K562 (cell line): ENCODE results near the gene ANAPC4. TPM values are rescaled to one million over a fixed set of nuclear protein-coding genes. Genes with fewer than 3 reads are reported as not detected.

Source experiments
- ZNF140 ChIP-seq: fragments of 250-450 bp; sonication (Bioruptor Pico); IDR thresholded peaks from 2 replicates; pipeline ENCODE4 v1.8.0; 2021; ENCODE audit warnings: moderate library complexity, mild to moderate bottlenecking, inconsistent platforms
- polyA plus RNA-seq, 8 experiments: library from polyadenylated mRNA; depleted of rRNA in 4 of 8; stranded (reverse) in 5 of 8; unstranded in 3 of 8; fragments of >200 nt; fragmentation: Nextera tagmentation in 2 of 8; fragmentation: Illumina TruSeq in 1 of 8; extraction: Ambion mirVana in 2 of 8; extraction: Trizol in 1 of 8; gene quantifications; 2 replicates each; pipeline versions ENCODE4 v1.2.1 to v1.2.3, GENCODE V29; 2011 to 2014; ENCODE audit warnings: inconsistent platforms in 1 of 8, missing spikeins in 1 of 8
- total RNA-seq, 7 experiments: library from RNA; depleted of rRNA in 6 of 7; stranded (reverse); fragments of >200 nt in 6 of 7; fragmentation: Illumina TruSeq in 2 of 7; extraction: Trizol in 2 of 7; gene quantifications; 2 replicates each; pipeline versions ENCODE4 v1.2.1 to v1.2.3, GENCODE V29; 2011 to 2021; ENCODE audit warnings: low replicate concordance in 1 of 7
- TF ChIP-seq, protein P1 (sequence below): fragments of 200-600 bp; sonication (generic); IDR thresholded peaks from one replicate; pipeline ENCODE4 v1.6.1; 2012; ENCODE audit warnings: mild to moderate bottlenecking, low read depth, low read length, inconsistent platforms

Gene ANAPC4
- total and polyA plus RNA-seq, 9 of the 15 experiments (the other 6 are each of a cell fraction or from before 2014, with no cell fraction given) = 23.9 to 47.0 (median 31.9) TPM

DNA sequence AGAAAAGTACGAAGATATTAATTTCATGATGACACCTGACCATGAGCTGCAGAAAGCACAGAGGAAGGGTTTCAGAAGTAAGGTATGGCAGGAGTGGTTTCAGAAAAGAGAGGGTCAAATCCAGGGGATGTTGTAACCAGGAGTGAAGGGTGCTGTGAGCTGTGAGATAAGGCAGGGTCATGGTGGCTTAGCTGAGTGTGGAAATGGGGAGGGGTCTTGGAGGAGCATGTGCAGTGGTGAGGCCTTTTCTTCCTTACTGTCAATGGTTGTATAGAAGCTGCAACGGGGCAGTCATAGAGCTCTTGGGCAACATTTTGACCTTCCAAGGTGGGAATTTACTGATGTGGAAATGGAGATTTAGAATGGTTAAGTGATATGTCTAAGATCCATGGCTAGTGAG, 2.5 kb downstream of the ANAPC4 start (continued):
- TF ChIP-seq, protein P1, sequence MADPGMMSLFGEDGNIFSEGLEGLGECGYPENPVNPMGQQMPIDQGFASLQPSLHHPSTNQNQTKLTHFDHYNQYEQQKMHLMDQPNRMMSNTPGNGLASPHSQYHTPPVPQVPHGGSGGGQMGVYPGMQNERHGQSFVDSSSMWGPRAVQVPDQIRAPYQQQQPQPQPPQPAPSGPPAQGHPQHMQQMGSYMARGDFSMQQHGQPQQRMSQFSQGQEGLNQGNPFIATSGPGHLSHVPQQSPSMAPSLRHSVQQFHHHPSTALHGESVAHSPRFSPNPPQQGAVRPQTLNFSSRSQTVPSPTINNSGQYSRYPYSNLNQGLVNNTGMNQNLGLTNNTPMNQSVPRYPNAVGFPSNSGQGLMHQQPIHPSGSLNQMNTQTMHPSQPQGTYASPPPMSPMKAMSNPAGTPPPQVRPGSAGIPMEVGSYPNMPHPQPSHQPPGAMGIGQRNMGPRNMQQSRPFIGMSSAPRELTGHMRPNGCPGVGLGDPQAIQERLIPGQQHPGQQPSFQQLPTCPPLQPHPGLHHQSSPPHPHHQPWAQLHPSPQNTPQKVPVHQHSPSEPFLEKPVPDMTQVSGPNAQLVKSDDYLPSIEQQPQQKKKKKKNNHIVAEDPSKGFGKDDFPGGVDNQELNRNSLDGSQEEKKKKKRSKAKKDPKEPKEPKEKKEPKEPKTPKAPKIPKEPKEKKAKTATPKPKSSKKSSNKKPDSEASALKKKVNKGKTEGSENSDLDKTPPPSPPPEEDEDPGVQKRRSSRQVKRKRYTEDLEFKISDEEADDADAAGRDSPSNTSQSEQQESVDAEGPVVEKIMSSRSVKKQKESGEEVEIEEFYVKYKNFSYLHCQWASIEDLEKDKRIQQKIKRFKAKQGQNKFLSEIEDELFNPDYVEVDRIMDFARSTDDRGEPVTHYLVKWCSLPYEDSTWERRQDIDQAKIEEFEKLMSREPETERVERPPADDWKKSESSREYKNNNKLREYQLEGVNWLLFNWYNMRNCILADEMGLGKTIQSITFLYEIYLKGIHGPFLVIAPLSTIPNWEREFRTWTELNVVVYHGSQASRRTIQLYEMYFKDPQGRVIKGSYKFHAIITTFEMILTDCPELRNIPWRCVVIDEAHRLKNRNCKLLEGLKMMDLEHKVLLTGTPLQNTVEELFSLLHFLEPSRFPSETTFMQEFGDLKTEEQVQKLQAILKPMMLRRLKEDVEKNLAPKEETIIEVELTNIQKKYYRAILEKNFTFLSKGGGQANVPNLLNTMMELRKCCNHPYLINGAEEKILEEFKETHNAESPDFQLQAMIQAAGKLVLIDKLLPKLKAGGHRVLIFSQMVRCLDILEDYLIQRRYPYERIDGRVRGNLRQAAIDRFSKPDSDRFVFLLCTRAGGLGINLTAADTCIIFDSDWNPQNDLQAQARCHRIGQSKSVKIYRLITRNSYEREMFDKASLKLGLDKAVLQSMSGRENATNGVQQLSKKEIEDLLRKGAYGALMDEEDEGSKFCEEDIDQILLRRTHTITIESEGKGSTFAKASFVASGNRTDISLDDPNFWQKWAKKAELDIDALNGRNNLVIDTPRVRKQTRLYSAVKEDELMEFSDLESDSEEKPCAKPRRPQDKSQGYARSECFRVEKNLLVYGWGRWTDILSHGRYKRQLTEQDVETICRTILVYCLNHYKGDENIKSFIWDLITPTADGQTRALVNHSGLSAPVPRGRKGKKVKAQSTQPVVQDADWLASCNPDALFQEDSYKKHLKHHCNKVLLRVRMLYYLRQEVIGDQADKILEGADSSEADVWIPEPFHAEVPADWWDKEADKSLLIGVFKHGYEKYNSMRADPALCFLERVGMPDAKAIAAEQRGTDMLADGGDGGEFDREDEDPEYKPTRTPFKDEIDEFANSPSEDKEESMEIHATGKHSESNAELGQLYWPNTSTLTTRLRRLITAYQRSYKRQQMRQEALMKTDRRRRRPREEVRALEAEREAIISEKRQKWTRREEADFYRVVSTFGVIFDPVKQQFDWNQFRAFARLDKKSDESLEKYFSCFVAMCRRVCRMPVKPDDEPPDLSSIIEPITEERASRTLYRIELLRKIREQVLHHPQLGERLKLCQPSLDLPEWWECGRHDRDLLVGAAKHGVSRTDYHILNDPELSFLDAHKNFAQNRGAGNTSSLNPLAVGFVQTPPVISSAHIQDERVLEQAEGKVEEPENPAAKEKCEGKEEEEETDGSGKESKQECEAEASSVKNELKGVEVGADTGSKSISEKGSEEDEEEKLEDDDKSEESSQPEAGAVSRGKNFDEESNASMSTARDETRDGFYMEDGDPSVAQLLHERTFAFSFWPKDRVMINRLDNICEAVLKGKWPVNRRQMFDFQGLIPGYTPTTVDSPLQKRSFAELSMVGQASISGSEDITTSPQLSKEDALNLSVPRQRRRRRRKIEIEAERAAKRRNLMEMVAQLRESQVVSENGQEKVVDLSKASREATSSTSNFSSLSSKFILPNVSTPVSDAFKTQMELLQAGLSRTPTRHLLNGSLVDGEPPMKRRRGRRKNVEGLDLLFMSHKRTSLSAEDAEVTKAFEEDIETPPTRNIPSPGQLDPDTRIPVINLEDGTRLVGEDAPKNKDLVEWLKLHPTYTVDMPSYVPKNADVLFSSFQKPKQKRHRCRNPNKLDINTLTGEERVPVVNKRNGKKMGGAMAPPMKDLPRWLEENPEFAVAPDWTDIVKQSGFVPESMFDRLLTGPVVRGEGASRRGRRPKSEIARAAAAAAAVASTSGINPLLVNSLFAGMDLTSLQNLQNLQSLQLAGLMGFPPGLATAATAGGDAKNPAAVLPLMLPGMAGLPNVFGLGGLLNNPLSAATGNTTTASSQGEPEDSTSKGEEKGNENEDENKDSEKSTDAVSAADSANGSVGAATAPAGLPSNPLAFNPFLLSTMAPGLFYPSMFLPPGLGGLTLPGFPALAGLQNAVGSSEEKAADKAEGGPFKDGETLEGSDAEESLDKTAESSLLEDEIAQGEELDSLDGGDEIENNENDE = no peak
- TF ChIP-seq ZNF140 (CRISPR knock-in tag) = no peak
